NCI-H2227 (cell line): ENCODE data around the gene MYO1F.

Experiments
- DNase-seq: peaks from one replicate; lab custom pipeline; 2025; ENCODE audit not compliant: unreplicated experiment; lab: John Stamatoyannopoulos, UW

Gene MYO1F

DNA sequence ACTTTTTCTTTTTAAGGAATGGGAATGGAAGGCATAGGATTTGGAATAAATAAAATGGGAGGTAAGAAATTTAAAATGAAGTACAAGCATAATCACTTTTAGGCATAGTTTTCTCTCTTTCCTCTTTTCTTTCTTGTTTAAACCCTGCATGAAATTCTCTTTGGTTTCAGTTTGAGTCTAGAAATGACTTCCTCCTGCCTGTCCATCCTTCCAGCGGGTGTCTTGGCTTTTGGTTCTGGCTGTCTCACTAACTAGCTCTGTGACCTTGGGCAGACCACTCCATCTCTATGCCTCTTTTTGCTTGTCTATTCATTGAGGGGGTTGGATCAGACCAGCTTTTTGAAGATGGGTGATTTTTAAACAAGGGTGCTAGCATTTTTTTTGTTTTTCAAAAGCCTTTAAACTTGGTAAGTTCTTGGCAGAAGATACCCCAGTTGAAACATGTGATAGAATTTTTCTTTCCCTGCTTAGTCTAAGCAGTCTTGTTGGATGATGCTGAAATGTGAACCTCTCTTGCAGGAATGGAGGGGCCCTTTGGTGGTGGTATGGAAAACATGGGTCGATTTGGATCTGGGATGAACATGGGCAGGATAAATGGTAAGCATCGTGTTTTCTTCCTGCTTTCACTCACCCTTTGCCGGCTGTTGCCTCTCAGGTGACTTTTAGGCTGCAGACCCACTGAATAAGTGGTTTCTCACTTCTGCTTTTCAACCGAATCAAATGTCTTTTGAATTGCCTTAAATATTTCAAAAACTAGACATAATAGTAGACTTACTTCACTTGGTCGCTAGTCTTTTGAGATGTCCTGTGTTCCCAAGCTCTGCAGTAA, 103.4 kb downstream of the MYO1F start:
- no peak for DNase-seq
